Panc1 (cell line): Measurements from ENCODE around the gene TRERF1.

Experiments
- POLR2AphosphoS5 ChIP-seq: IDR thresholded peaks from 2 replicates; pipeline ENCODE4 v1.6.1; 2012; ENCODE audit warnings: mild to moderate bottlenecking, low read depth, low read length, moderate library complexity
- TCF7L2 ChIP-seq: IDR thresholded peaks from 2 replicates; pipeline ENCODE4 v1.6.1; 2011; ENCODE audit warnings: mild to moderate bottlenecking, low read depth, low read length, inconsistent platforms
- TF ChIP-seq, protein P1 (sequence below): fragments of 450-650 bp; IDR thresholded peaks from 2 replicates; pipeline ENCODE4 v1.5.1; 2017; ENCODE audit warnings: mild to moderate bottlenecking

- TF ChIP-seq TCF7L2 (no peak), POLR2AphosphoS5 (no peak)
- TF ChIP-seq, protein P1, sequence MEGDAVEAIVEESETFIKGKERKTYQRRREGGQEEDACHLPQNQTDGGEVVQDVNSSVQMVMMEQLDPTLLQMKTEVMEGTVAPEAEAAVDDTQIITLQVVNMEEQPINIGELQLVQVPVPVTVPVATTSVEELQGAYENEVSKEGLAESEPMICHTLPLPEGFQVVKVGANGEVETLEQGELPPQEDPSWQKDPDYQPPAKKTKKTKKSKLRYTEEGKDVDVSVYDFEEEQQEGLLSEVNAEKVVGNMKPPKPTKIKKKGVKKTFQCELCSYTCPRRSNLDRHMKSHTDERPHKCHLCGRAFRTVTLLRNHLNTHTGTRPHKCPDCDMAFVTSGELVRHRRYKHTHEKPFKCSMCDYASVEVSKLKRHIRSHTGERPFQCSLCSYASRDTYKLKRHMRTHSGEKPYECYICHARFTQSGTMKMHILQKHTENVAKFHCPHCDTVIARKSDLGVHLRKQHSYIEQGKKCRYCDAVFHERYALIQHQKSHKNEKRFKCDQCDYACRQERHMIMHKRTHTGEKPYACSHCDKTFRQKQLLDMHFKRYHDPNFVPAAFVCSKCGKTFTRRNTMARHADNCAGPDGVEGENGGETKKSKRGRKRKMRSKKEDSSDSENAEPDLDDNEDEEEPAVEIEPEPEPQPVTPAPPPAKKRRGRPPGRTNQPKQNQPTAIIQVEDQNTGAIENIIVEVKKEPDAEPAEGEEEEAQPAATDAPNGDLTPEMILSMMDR = no peak
These were observed 209.8 kb downstream of the TRERF1 start for GRCh38 chr6:42241915-42242314.
